Effector memory CD4-positive, alpha-beta T cell (primary cell): ENCODE data around the gene CDA.
A peak's percentile ranks its signal among the peaks of the same experiment; 100 is the strongest.

Experiments used
- DNase-seq, 3 donors: peaks; one replicate each; pipeline ENCODE4 v3.0.0-alpha.2; 2020
- H3K27ac ChIP-seq: 2 replicates; pipeline ENCODE4 v1.7.0; 2013; ENCODE audit warnings: mild to moderate bottlenecking, low read length, moderate library complexity; ENCODE audit not compliant: insufficient read depth, poor library complexity, severe bottlenecking
- H3K27me3 ChIP-seq: replicated peaks from 2 replicates; pipeline ENCODE4 v1.7.0; 2013; ENCODE audit warnings: mild to moderate bottlenecking, low read length; ENCODE audit not compliant: insufficient read depth, control insufficient read depth, poor library complexity, severe bottlenecking
- H3K36me3 ChIP-seq: 2 replicates; pipeline ENCODE4 v1.7.0; 2013; ENCODE audit warnings: mild to moderate bottlenecking, low read length, moderate library complexity; ENCODE audit not compliant: control insufficient read depth, insufficient read depth
- H3K4me1 ChIP-seq: 2 replicates; pipeline ENCODE4 v1.7.0; 2013; ENCODE audit warnings: low read length, mild to moderate bottlenecking; ENCODE audit not compliant: control insufficient read depth, insufficient read depth, poor library complexity, severe bottlenecking
- H3K4me3 ChIP-seq: 2 replicates; pipeline ENCODE4 v1.7.0; 2013; ENCODE audit warnings: low read length, low read depth, mild to moderate bottlenecking; ENCODE audit not compliant: insufficient read depth, poor library complexity, severe bottlenecking
- H3K9me3 ChIP-seq: 2 replicates; pipeline ENCODE4 v1.7.0; 2013; ENCODE audit warnings: mild to moderate bottlenecking, low read length, moderate library complexity; ENCODE audit not compliant: control insufficient read depth

Gene CDA

DNA sequence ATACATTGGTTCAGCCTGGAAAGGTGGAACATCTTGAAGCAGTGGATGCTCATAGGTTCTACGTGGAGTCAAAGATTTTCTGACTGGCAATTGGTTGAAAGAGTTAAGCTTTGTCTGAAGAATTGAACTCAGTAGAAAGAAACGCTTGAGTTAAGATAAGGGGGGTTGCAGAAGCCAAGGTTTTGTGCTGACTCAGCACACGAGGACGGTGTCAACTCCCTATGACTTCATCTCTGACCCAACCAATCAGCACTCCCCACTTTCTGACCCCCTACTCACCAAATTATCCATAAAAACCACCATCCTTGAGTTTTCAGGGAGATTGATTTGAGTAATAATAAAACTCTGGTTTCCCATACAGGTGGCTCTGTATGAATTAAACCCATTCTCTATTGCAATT lies 41.8 kb downstream of the CDA start:
- H3K4me1 ChIP-seq: peaks cover 11% of the 10 kb centered on the region
- H3K27me3 ChIP-seq: no peaks in the 10 kb centered on the region
- H3K9me3 ChIP-seq: no peaks in the 10 kb centered on the region
- no peak for DNase-seq
- H3K4me3 ChIP-seq: no peak overlapping the region
- no peak overlapping the region for H3K27ac ChIP-seq
- H3K36me3 ChIP-seq: no peaks in the 10 kb centered on the region

DNA sequence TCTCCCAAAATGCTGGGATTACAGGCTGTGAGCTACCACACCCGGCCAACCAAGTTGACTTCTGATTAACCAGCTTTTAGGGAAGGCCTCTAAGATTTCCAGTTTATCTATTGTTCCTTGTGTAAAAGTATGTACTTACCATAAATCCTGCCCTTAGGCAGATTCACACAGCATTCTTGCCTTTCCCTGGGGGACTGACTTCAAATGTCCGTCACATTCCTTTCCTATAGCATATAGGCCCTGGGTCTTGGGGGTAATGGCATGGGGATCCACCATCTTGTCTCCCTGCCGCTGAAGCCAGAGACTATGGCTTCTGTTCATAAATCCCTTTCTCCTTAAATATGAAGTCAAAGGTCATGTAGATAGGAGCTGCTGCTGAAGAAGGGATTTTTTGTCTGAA lies 43.5 kb downstream of the CDA start:
- Histone ChIP-seq H3K9me3 (no peaks in the 10 kb centered on the region), H3K27me3 (no peaks in the 10 kb centered on the region), H3K4me3 (no peak overlapping the region), H3K4me1 (peaks cover 11% of the 10 kb centered on the region), H3K36me3 (no peaks in the 10 kb centered on the region), H3K27ac (no peak overlapping the region)
- no peak for DNase-seq

DNA sequence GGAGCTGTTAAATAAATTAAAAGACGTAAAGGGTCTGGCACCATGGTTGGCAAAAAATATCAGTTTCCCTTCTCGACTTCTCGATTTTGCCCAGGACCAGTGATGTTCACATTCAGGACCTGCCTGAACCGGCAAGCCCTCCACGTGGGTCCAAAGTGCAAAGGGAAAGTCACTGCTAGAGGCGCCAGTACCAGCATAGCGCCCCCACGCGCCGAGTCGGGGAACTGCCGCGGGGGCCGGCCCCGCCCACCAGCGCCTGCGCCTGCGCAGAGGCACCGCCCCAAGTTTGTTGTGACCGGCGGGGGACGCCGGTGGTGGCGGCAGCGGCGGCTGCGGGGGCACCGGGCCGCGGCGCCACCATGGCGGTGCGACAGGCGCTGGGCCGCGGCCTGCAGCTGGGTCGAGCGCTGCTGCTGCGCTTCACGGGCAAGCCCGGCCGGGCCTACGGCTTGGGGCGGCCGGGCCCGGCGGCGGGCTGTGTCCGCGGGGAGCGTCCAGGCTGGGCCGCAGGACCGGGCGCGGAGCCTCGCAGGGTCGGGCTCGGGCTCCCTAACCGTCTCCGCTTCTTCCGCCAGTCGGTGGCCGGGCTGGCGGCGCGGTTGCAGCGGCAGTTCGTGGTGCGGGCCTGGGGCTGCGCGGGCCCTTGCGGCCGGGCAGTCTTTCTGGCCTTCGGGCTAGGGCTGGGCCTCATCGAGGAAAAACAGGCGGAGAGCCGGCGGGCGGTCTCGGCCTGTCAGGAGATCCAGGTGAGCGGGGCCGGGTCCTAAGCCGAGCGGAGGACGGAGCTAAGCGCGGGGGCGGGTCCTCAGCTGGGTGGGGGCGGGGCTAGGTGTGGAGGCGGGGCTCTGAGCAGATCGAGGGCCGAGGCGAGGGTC lies 44.5 kb downstream of the CDA start, which contains the start of gene PINK1:
Gene PINK1, plus strand, starts transcription at position 269 of the 875 bp plus-strand sequence. Its CDS starts 91 bp downstream, at position 360.
- Histone ChIP-seq H3K27me3 (no peaks in the 10 kb centered on the region), H3K4me3 (peak within 1 kb of the TSS; percentile 90), H3K4me1 (peaks cover 11% of the 10 kb centered on the region), H3K9me3 (no peaks in the 10 kb centered on the region), H3K27ac (peak within 1 kb of the TSS; percentile 81), H3K36me3 (peaks cover 9% of the 10 kb centered on the region)
- DNase-seq: peak; percentile 79 to 82 (median 81)

DNA sequence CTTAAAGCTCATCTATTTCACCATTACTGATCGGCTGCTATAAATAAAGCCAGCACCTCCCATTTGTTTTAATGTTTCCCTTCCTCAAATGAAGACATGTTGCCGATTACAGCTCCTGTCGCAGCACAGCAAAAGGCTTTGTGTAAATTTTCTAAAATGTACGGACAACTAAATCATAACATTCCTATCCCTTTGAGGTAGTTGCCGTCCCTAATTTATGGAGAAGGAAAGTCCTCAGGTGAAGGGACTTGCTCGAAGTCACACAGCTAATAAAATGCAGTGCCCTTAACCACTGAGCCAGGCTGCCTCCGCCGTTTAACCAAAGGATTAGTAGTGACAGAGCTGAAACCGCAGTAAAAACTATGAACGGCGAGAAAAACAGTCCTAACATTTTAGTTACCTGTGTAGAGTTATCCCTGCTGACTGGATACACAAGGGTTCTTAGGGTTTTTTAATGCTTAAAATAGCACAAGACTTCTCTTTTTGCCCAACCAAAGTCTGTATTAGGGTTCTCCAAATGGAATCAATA lies 45.2 kb downstream of the CDA start:
- H3K27ac ChIP-seq: peak overlapping the region; percentile 81
- DNase-seq: peak in 1 of 3 donors; percentile 8
- peak overlapping the region; percentile 90 for H3K4me3 ChIP-seq
- H3K4me1 ChIP-seq: peaks cover 11% of the 10 kb centered on the region
- no peaks in the 10 kb centered on the region for H3K9me3 ChIP-seq
- H3K36me3 ChIP-seq: peaks cover 16% of the 10 kb centered on the region
- H3K27me3 ChIP-seq: no peaks in the 10 kb centered on the region

DNA sequence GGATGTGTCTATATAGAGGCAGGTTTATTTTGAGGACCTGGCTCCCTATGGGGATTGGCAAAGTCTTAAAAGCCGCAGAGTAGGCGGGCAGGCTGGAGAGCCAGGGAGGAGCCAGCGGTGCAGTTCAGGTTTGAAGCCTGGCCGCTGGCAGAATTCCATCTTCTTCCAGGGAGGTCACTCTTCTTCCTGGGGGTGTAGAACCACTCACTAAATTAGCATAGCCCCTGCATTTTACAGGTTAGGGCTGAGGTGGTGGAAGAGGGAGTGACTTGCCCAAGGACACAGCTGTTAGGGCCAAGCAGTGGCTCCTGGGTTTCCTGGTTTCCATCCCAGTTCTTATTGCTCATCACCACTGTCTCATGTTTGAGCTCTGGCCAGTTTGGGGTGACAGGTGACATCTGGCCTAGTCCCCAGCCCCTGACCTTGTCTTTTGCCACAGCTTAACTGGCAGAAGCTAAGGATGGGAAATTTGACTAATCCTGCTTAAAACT lies 45.7 kb downstream of the CDA start:
- H3K4me3 ChIP-seq: peak overlapping the region; percentile 90
- H3K36me3 ChIP-seq: peaks cover 19% of the 10 kb centered on the region
- H3K4me1 ChIP-seq: peaks cover 11% of the 10 kb centered on the region
- DNase-seq: peak in 1 of 3 donors; percentile 23
- no peaks in the 10 kb centered on the region for H3K27me3 ChIP-seq
- no peaks in the 10 kb centered on the region for H3K9me3 ChIP-seq
- H3K27ac ChIP-seq: peak overlapping the region; percentile 81

GRCh38 chr1:20636785-20637347 lies 48.0 kb downstream of the CDA start:
- Histone ChIP-seq H3K27ac (no peak overlapping the region), H3K4me3 (no peak overlapping the region), H3K4me1 (peaks cover 11% of the 10 kb centered on the region), H3K27me3 (no peaks in the 10 kb centered on the region), H3K9me3 (no peaks in the 10 kb centered on the region), H3K36me3 (peaks cover 19% of the 10 kb centered on the region)
- DNase-seq: no peak

DNA sequence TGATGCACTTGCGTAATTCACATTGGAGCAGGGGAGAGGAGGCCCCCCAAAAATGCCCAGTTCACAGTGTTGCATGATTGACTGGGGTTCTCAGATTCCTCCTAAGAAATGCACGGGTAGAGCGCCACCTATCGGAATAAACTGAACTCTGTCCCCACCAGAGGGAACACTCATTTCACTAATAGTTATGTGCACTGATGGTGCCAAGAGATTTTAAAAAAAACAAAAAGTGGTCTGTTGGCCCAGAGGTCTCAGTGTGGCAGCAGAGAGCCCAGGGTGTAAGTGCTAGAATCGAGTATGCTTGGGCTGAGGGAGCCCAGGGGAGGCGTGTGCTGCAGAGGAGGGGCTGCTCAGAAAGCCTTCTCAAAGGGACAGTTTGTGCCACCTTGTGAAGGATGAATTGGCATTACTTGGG lies 51.3 kb downstream of the CDA start:
- Histone ChIP-seq H3K4me3 (no peak overlapping the region), H3K27me3 (no peaks in the 10 kb centered on the region), H3K36me3 (peaks cover 24% of the 10 kb centered on the region), H3K27ac (no peak overlapping the region), H3K4me1 (no peaks in the 10 kb centered on the region), H3K9me3 (no peaks in the 10 kb centered on the region)
- peak; percentile 12 to 32 (median 17) for DNase-seq

GRCh38 chr1:20641975-20642374 lies 53.1 kb downstream of the CDA start:
- no peaks in the 10 kb centered on the region for H3K9me3 ChIP-seq
- no peak overlapping the region for H3K27ac ChIP-seq
- no peak for DNase-seq
- no peak overlapping the region for H3K4me3 ChIP-seq
- no peaks in the 10 kb centered on the region for H3K4me1 ChIP-seq
- peaks cover 24% of the 10 kb centered on the region for H3K36me3 ChIP-seq
- H3K27me3 ChIP-seq: no peaks in the 10 kb centered on the region

DNA sequence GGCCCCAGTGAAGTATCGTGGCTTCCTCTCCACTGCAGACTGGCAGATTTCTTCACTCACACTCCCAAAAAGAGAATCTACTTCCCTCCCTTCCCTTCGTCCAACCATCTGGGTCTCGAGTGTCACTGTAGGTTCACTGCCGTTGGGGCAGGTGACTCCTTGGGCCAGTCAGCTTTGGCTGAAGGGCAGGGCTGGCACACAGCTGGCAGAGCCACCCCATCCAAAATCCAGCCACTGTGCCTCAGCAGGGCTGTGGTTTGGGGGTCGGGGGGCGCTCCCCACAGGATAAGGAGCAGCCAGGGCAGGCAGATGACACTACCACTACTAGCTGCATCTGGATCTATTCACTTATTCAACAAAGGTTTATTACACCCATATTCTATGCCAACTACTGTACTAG lies 54.2 kb downstream of the CDA start:
- H3K9me3 ChIP-seq: no peaks in the 10 kb centered on the region
- no peaks in the 10 kb centered on the region for H3K27me3 ChIP-seq
- no peak for DNase-seq
- no peak overlapping the region for H3K4me3 ChIP-seq
- no peak overlapping the region for H3K27ac ChIP-seq
- no peaks in the 10 kb centered on the region for H3K4me1 ChIP-seq
- peaks cover 20% of the 10 kb centered on the region for H3K36me3 ChIP-seq

DNA sequence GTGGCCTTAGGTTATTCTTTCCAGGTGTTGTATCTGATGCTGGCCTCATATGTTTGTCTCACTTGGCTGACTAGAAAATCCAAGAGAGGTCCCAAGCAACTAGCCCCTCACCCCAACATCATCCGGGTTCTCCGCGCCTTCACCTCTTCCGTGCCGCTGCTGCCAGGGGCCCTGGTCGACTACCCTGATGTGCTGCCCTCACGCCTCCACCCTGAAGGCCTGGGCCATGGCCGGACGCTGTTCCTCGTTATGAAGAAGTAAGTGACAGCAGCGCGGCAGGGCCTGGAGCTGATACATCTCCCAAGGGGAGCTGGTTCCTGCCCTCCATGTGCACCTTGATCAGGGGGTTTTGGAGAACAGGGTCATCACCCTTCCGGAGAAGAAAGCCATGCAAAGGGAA lies 55.5 kb downstream of the CDA start:
- H3K4me1 ChIP-seq: no peaks in the 10 kb centered on the region
- no peak for DNase-seq
- H3K27me3 ChIP-seq: no peaks in the 10 kb centered on the region
- peaks cover 19% of the 10 kb centered on the region for H3K36me3 ChIP-seq
- no peak overlapping the region for H3K4me3 ChIP-seq
- no peaks in the 10 kb centered on the region for H3K9me3 ChIP-seq
- H3K27ac ChIP-seq: no peak overlapping the region
